ENCODE measurements around the gene PDZD2. TPM values are rescaled to one million over a fixed set of nuclear protein-coding genes. Genes with fewer than 3 reads are reported as not detected.
"Not testable (repeated sequence)": the region's sequence is repeated elsewhere in the genome, so short reads cannot be mapped to it uniquely, and the experiment has no call there.

PDZD2 gene
- total RNA-seq, 1 experiment from 2014 or later, result 23.0 TPM

DNA sequence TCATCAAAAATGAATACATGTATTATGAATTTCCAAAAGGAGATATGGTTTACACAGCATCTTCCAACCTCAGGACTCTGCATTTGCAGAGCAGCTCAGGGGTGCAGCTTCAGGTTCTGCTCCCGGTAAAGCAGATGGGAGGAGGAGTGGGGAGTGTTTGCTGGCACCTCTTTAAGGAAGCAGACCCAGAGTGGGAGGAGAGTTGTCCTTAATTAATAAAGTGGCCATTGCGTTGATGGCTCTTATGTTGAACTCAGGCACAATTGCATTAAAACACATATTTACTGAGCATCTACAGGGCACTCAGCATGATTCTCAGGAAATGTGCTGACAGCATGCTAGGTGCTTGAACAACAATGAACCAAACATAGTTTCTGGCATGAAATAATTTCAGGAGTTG, 121.0 kb downstream of the PDZD2 start:
- no peak for DNase-seq (ENCODE audit: unreplicated experiment)
- Mint-ChIP-seq H3K9me3 (ENCODE audit: unreplicated experiment) (no peaks in the 10 kb centered on the region), H3K27me3 (ENCODE audit: insufficient read depth, unreplicated experiment) (peaks cover 26% of the 10 kb centered on the region), H3K4me1 (ENCODE audit: insufficient read depth, unreplicated experiment) (no peaks in the 10 kb centered on the region), H3K27ac (ENCODE audit: low read depth, unreplicated experiment) (no peak overlapping the region), H3K36me3 (ENCODE audit: insufficient read depth, unreplicated experiment) (no peaks in the 10 kb centered on the region), H3K4me3 (ENCODE audit: unreplicated experiment) (no peak overlapping the region)
- intact Hi-C loops (cut with micrococcal nuclease), result no loop called here
- ChIA-PET CTCF (interaction anchor here (0.6 kb wide), 1 partner anchor 119 kb away, joined by 3 read pairs; no protein-coding TSS in a partner anchor), POLR2A (no interaction called here)
- BruUV-seq (replicated peaks), result no TSS peak
- TF ChIP-seq, protein P1, sequence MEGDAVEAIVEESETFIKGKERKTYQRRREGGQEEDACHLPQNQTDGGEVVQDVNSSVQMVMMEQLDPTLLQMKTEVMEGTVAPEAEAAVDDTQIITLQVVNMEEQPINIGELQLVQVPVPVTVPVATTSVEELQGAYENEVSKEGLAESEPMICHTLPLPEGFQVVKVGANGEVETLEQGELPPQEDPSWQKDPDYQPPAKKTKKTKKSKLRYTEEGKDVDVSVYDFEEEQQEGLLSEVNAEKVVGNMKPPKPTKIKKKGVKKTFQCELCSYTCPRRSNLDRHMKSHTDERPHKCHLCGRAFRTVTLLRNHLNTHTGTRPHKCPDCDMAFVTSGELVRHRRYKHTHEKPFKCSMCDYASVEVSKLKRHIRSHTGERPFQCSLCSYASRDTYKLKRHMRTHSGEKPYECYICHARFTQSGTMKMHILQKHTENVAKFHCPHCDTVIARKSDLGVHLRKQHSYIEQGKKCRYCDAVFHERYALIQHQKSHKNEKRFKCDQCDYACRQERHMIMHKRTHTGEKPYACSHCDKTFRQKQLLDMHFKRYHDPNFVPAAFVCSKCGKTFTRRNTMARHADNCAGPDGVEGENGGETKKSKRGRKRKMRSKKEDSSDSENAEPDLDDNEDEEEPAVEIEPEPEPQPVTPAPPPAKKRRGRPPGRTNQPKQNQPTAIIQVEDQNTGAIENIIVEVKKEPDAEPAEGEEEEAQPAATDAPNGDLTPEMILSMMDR (IDR thresholded peaks at IDR 0.05; ENCODE audit: unreplicated experiment), result no peak

DNA sequence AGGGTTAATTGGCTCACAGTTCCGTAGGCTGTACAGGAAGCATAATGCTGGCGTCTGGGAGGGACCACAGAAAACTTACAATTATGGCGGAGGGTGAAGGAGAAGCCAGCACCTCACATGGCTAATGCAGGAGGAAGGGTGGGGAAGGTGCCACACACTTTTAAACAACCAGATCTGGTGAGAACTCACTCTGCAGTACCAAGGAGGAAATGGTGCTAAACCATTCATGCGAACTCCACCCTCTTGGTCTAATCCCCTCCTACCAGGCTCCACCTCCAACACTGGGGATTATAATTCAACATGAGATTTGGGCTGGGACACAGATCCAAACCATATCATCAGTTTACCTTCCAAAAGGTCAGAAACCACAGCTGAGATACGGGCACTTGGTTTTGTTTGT, 122.9 kb downstream of the PDZD2 start:
- Mint-ChIP-seq H3K4me1 (ENCODE audit: insufficient read depth, unreplicated experiment) (no peaks in the 10 kb centered on the region), H3K27ac (ENCODE audit: low read depth, unreplicated experiment) (no peak overlapping the region), H3K9me3 (ENCODE audit: unreplicated experiment) (no peaks in the 10 kb centered on the region), H3K4me3 (ENCODE audit: unreplicated experiment) (no peak overlapping the region), H3K36me3 (ENCODE audit: insufficient read depth, unreplicated experiment) (no peaks in the 10 kb centered on the region), H3K27me3 (ENCODE audit: insufficient read depth, unreplicated experiment) (peaks cover 36% of the 10 kb centered on the region)
- intact Hi-C loops (cut with micrococcal nuclease), result no loop called here
- ChIA-PET CTCF (no interaction called here), POLR2A (no interaction called here)
- no peak for DNase-seq (ENCODE audit: unreplicated experiment)
- no TSS peak for BruUV-seq (replicated peaks)
- TF ChIP-seq, protein P1 (IDR thresholded peaks at IDR 0.05; ENCODE audit: unreplicated experiment), result no peak

DNA sequence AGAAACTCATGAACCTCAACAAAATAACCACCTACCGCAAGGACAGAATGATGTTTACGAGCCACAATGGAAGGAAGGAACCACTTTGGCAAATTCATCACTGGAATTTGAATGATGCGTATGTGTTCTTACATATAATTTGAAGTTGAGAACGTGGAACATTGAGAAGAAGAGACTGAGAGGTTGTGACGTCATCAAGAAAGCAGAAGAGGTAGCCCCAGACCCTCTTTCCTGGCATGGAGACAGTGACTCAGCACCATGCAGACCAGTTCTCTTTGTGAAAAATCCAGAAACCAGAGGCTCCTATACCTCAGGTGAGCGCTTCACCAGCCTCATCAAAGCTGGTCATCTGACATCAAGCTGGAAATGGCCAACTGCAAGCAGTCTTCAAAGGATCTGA, 124.5 kb downstream of the PDZD2 start:
- POLR2A ChIA-PET, result interaction anchor here (0.6 kb wide), 1 partner anchor 300 kb away, joined by 3 read pairs; no protein-coding TSS in a partner anchor
- H3K36me3 Mint-ChIP-seq (ENCODE audit: insufficient read depth, unreplicated experiment), result no peaks in the 10 kb centered on the region
- CTCF ChIA-PET, result interaction anchor here (1.0 kb wide), 1 partner anchor 103 kb away, joined by 3 read pairs; no protein-coding TSS in a partner anchor
- intact Hi-C loops (cut with micrococcal nuclease), result no loop called here
- no peak overlapping the region for H3K4me3 Mint-ChIP-seq (ENCODE audit: unreplicated experiment)
- DNase-seq (ENCODE audit: unreplicated experiment), result no peak
- H3K4me1 Mint-ChIP-seq (ENCODE audit: insufficient read depth, unreplicated experiment), result no peaks in the 10 kb centered on the region
- H3K27me3 Mint-ChIP-seq (ENCODE audit: insufficient read depth, unreplicated experiment), result peaks cover 36% of the 10 kb centered on the region
- H3K9me3 Mint-ChIP-seq (ENCODE audit: unreplicated experiment), result no peaks in the 10 kb centered on the region
- no peak overlapping the region for H3K27ac Mint-ChIP-seq (ENCODE audit: low read depth, unreplicated experiment)
- BruUV-seq (replicated peaks), result no TSS peak
- TF ChIP-seq, protein P1 (IDR thresholded peaks at IDR 0.05; ENCODE audit: unreplicated experiment), result no peak

DNA sequence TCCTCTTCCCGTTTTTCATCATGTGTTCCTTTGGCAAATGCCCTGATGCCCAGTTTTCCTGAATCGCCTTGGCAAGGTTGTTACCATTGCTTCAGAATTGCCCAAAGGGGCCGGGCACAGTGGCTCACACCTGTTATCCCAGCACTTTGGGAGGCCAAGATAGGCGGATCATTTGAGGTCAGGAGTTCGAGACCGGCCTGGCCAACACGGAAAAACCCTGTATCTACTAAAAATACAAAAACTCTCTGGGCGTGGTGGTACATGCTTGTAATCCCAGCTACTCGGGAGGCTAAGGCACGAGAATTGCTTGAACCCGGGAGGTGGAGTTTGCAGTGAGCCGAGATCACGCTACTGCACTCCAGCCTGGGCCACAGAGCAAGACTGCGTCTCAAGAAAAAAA, 125.8 kb downstream of the PDZD2 start:
- H3K9me3 Mint-ChIP-seq (ENCODE audit: unreplicated experiment); H3K36me3 Mint-ChIP-seq (ENCODE audit: insufficient read depth, unreplicated experiment); intact Hi-C loops (cut with micrococcal nuclease); H3K4me1 Mint-ChIP-seq (ENCODE audit: insufficient read depth, unreplicated experiment); BruUV-seq (replicated peaks); H3K4me3 Mint-ChIP-seq (ENCODE audit: unreplicated experiment); H3K27ac Mint-ChIP-seq (ENCODE audit: low read depth, unreplicated experiment); DNase-seq (ENCODE audit: unreplicated experiment); CTCF ChIA-PET: not testable (repeated sequence)
- POLR2A ChIA-PET, result interaction anchor here (0.9 kb wide), 1 partner anchor 8 kb away, joined by 3 read pairs; no protein-coding TSS in a partner anchor
- H3K27me3 Mint-ChIP-seq (ENCODE audit: insufficient read depth, unreplicated experiment), result peaks cover 44% of the 10 kb centered on the region
